GM20000 (cell line): ENCODE data around the gene TMEM100.

Experiments
- DNase-seq: peaks from one replicate; pipeline ENCODE4 v3.0.0; 2012; ENCODE audit warnings: low spot score
- CTCF ChIP-seq: IDR thresholded peaks from 2 replicates; pipeline ENCODE4 v1.5.1; 2012; ENCODE audit warnings: mild to moderate bottlenecking, control low read depth; ENCODE audit errors: extremely low read depth, missing control alignments

Gene TMEM100

GRCh38 chr17:55750750-55751657 is 28.3 kb upstream of the TMEM100 start, which contains the start of gene PCTP:
Gene PCTP, plus strand, starts transcription at chr17:55751051. Its CDS starts 53 bp downstream, at chr17:55751104.
- DNase-seq, result peak; percentile 91
- TF ChIP-seq CTCF, result no peak

GRCh38 chr17:55749985-55750384 is 27.3 kb upstream of the TMEM100 start:
- no peak for TF ChIP-seq CTCF
- DNase-seq, result no peak

- TF ChIP-seq CTCF, result no peak
- DNase-seq, result no peak
These were observed 26.2 kb upstream of the TMEM100 start for GRCh38 chr17:55748841-55749240.

GRCh38 chr17:55747209-55747608 is 24.5 kb upstream of the TMEM100 start:
- no peak for DNase-seq
- no peak for TF ChIP-seq CTCF

GRCh38 chr17:55746466-55746865 is 23.8 kb upstream of the TMEM100 start:
- no peak for TF ChIP-seq CTCF

GRCh38 chr17:55745258-55745657 is 22.6 kb upstream of the TMEM100 start:
- DNase-seq, result no peak
- no peak for TF ChIP-seq CTCF

More at GRCh38 chr17:55746466-55746865, 23.8 kb upstream of the TMEM100 start:
- DNase-seq, result no peak

GRCh38 chr17:55743103-55743679 is 20.5 kb upstream of the TMEM100 start:
- TF ChIP-seq CTCF, result no peak
- DNase-seq, result no peak
